ENCODE data around the gene TTC23L.

The TTC23L gene

DNA sequence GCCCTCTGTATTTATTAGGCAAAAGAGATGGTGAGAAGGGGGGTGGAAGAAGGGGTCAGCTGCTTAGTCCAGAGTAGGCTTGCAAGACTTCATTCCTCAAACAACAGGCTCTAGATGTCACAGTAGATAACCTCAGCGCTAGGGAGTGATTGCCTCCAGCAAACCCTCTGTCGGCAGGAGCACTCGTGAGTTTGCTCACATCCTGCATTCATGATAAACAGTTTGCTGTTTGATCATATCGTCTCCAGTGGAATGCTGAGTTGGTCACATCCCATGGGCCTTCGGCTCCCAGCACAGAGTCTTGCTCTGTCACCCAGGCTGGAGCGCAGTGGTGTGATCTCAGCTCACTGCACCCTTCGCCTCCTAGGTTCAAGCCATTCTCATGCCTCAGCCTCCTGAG lies 3.6 kb downstream of the TTC23L start:
- Histone ChIP-seq H2AK5ac (ENCODE audit: low read depth, low read length) (no peak overlapping the region), H3K4me3 (ENCODE audit: low read length in 2 of 2) (no peak overlapping the region), H3K4me1 (ENCODE audit: control insufficient read depth in 2 of 2, insufficient read depth in 1 of 2, low read depth in 1 of 2, low read length in 2 of 2) (peaks cover 0 to 11% of the 10 kb centered on the region in 2 donors), H3K27me3 (ENCODE audit: control insufficient read depth in 3 of 3, insufficient read depth in 3 of 3, low read depth in 1 of 3, low read length in 3 of 3) (no peaks in the 10 kb centered on the region), H3K18ac (ENCODE audit: low read length) (no peak overlapping the region), H3K27ac (replicated peaks; ENCODE audit: low read length) (no peak overlapping the region), H3K36me3 (replicated peaks in 1 of 2; ENCODE audit: control insufficient read depth in 2 of 2, insufficient read depth in 2 of 2, low read length in 2 of 2) (peaks cover 0 to 2% of the 10 kb centered on the region in 2 donors), H3K14ac (ENCODE audit: low read length) (peak overlapping the region; percentile 8), H3K79me1 (ENCODE audit: low read depth, low read length) (no peaks in the 10 kb centered on the region), H4K8ac (ENCODE audit: low read depth, low read length) (no peak overlapping the region), H2BK12ac (ENCODE audit: low read length) (no peak overlapping the region), H2BK15ac (ENCODE audit: low read length) (no peak overlapping the region), H3K9ac (ENCODE audit: low read depth, low read length, poor library complexity) (no peak overlapping the region), H3K4me2 (ENCODE audit: insufficient read depth, low read length, poor library complexity, severe bottlenecking) (no peak overlapping the region), H3K23ac (ENCODE audit: low read depth, low read length, poor library complexity) (no peak overlapping the region), H3K9me3 (replicated peaks in 1 of 2; ENCODE audit: control insufficient read depth in 2 of 2, insufficient read depth in 1 of 2, low read depth in 1 of 2, low read length in 2 of 2) (peaks cover 0 to 18% of the 10 kb centered on the region in 2 donors), H2BK120ac (ENCODE audit: low read depth, low read length) (no peak overlapping the region), H3K4ac (ENCODE audit: low read length) (no peak overlapping the region), H2AFZ (ENCODE audit: low read length) (peak overlapping the region; percentile 13), H2BK5ac (ENCODE audit: low read length) (no peak overlapping the region), H4K91ac (ENCODE audit: low read depth, low read length, poor library complexity) (no peak overlapping the region)
- no CpG with 5 or more reads among the region's 7 CpGs for WGBS, 2 donors (ENCODE audit: extremely low coverage in 2 of 2, insufficient read length in 2 of 2, insufficient replicate concordance in 1 of 2)
- no peak for DNase-seq (ENCODE audit: low spot score)

DNA sequence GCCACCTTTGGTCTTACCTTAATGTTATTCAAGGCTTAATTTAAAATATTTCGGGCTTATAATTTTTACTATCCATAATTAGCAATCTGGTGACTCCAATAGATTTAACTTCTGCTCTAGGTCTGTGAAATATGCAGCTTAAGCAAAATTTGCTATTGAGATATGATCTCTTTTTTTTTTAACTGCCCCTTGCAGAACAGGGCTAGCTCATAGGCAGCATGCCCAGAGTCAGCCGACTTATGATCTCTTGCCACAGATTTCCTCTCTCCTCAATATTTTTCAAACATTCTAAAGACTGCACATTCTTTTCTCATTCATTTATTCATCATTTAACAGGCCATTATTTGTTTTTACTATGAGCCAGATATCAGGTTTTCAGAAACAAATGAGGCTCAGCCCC lies 4.5 kb downstream of the TTC23L start:
- H3K36me3 ChIP-seq (replicated peaks in 1 of 2; ENCODE audit: control insufficient read depth in 2 of 2, insufficient read depth in 2 of 2, low read length in 2 of 2) = peaks cover 0 to 2% of the 10 kb centered on the region in 2 donors
- no CpG with 5 or more reads among the region's 2 CpGs for WGBS, 2 donors (ENCODE audit: extremely low coverage in 2 of 2, insufficient read length in 2 of 2, insufficient replicate concordance in 1 of 2)
- H3K4me3 ChIP-seq (ENCODE audit: low read length in 2 of 2) = no peak overlapping the region
- H3K18ac ChIP-seq (ENCODE audit: low read length) = no peak overlapping the region
- H3K9ac ChIP-seq (ENCODE audit: low read depth, low read length, poor library complexity) = no peak overlapping the region
- H3K27ac ChIP-seq (replicated peaks; ENCODE audit: low read length) = no peak overlapping the region
- no peaks in the 10 kb centered on the region for H3K79me1 ChIP-seq (ENCODE audit: low read depth, low read length)
- H2AFZ ChIP-seq (ENCODE audit: low read length) = no peak overlapping the region
- H3K4me2 ChIP-seq (ENCODE audit: insufficient read depth, low read length, poor library complexity, severe bottlenecking) = no peak overlapping the region
- H3K9me3 ChIP-seq (replicated peaks in 1 of 2; ENCODE audit: control insufficient read depth in 2 of 2, insufficient read depth in 1 of 2, low read depth in 1 of 2, low read length in 2 of 2) = peaks cover under 1 to 20% of the 10 kb centered on the region in 2 donors
- no peak overlapping the region for H2BK5ac ChIP-seq (ENCODE audit: low read length)
- no peak overlapping the region for H3K23ac ChIP-seq (ENCODE audit: low read depth, low read length, poor library complexity)
- H4K8ac ChIP-seq (ENCODE audit: low read depth, low read length) = no peak overlapping the region
- no peak overlapping the region for H2AK5ac ChIP-seq (ENCODE audit: low read depth, low read length)
- H2BK120ac ChIP-seq (ENCODE audit: low read depth, low read length) = no peak overlapping the region
- H3K27me3 ChIP-seq (ENCODE audit: control insufficient read depth in 3 of 3, insufficient read depth in 3 of 3, low read depth in 1 of 3, low read length in 3 of 3) = no peaks in the 10 kb centered on the region
- H2BK15ac ChIP-seq (ENCODE audit: low read length) = no peak overlapping the region
- no peak overlapping the region for H3K14ac ChIP-seq (ENCODE audit: low read length)
- no peak overlapping the region for H3K4ac ChIP-seq (ENCODE audit: low read length)
- no peak overlapping the region for H4K91ac ChIP-seq (ENCODE audit: low read depth, low read length, poor library complexity)
- no peak overlapping the region for H2BK12ac ChIP-seq (ENCODE audit: low read length)
- no peak for DNase-seq (ENCODE audit: low spot score)
- peaks cover 0 to 11% of the 10 kb centered on the region in 2 donors for H3K4me1 ChIP-seq (ENCODE audit: control insufficient read depth in 2 of 2, insufficient read depth in 1 of 2, low read depth in 1 of 2, low read length in 2 of 2)

DNA sequence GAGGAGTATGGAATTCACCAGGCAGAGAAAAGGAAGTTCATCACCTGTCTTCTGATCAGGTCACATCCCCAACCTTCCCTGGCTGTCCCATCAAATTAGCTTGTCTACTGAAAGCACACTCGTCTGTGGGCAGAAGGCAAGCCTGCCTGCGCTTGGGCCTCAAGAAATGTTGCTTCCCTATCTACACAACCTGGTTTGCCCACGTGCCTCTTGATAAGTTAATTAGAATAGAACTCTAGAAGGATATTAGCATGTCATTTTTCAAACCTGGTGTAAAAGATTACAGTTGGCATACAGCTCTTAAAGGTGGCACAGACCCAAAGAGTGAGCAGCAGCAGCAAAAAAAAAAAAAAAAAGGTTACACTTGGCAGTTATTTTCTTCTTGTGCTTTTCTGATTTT lies 5.1 kb downstream of the TTC23L start:
- H3K9me3 ChIP-seq (replicated peaks in 1 of 2; ENCODE audit: control insufficient read depth in 2 of 2, insufficient read depth in 1 of 2, low read depth in 1 of 2, low read length in 2 of 2) = peaks cover 1 to 22% of the 10 kb centered on the region in 2 donors
- no peak overlapping the region for H3K4ac ChIP-seq (ENCODE audit: low read length)
- no peak overlapping the region for H2BK120ac ChIP-seq (ENCODE audit: low read depth, low read length)
- H2BK12ac ChIP-seq (ENCODE audit: low read length) = no peak overlapping the region
- H3K4me1 ChIP-seq (ENCODE audit: control insufficient read depth in 2 of 2, insufficient read depth in 1 of 2, low read depth in 1 of 2, low read length in 2 of 2) = peaks cover 0 to 11% of the 10 kb centered on the region in 2 donors
- H3K79me1 ChIP-seq (ENCODE audit: low read depth, low read length) = no peaks in the 10 kb centered on the region
- no peak overlapping the region for H4K8ac ChIP-seq (ENCODE audit: low read depth, low read length)
- H2BK5ac ChIP-seq (ENCODE audit: low read length) = no peak overlapping the region
- no peak overlapping the region for H4K91ac ChIP-seq (ENCODE audit: low read depth, low read length, poor library complexity)
- H3K14ac ChIP-seq (ENCODE audit: low read length) = no peak overlapping the region
- WGBS, 2 donors (ENCODE audit: extremely low coverage in 2 of 2, insufficient read length in 2 of 2, insufficient replicate concordance in 1 of 2) = no CpG with 5 or more reads among the region's 3 CpGs
- H3K27me3 ChIP-seq (ENCODE audit: control insufficient read depth in 3 of 3, insufficient read depth in 3 of 3, low read depth in 1 of 3, low read length in 3 of 3) = no peaks in the 10 kb centered on the region
- H3K4me2 ChIP-seq (ENCODE audit: insufficient read depth, low read length, poor library complexity, severe bottlenecking) = no peak overlapping the region
- no peak overlapping the region for H2AK5ac ChIP-seq (ENCODE audit: low read depth, low read length)
- no peak for DNase-seq (ENCODE audit: low spot score)
- no peak overlapping the region for H3K27ac ChIP-seq (replicated peaks; ENCODE audit: low read length)
- H2BK15ac ChIP-seq (ENCODE audit: low read length) = no peak overlapping the region
- no peak overlapping the region for H3K4me3 ChIP-seq (ENCODE audit: low read length in 2 of 2)
- H3K23ac ChIP-seq (ENCODE audit: low read depth, low read length, poor library complexity) = no peak overlapping the region
- no peak overlapping the region for H3K9ac ChIP-seq (ENCODE audit: low read depth, low read length, poor library complexity)
- H2AFZ ChIP-seq (ENCODE audit: low read length) = no peak overlapping the region
- peaks cover 0 to 2% of the 10 kb centered on the region in 2 donors for H3K36me3 ChIP-seq (replicated peaks in 1 of 2; ENCODE audit: control insufficient read depth in 2 of 2, insufficient read depth in 2 of 2, low read length in 2 of 2)
- H3K18ac ChIP-seq (ENCODE audit: low read length) = no peak overlapping the region

DNA sequence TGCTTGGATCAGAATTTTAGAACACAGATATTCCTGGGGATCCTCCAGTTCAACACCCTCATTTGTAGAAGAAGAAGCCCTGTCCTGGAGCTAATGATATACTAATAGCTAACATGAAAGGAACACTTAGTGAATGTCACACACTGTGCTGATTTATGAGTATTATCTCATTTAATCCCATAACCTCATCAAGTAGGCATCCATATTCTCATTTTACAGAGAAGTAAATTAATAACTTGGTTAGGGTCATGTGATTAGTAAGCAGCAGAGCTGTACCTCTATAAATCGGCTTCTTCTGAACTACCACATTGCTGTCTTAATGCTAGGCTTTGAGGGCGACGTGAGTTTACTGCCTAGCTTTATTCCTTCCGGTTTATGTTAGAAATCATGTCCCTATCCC lies 6.0 kb downstream of the TTC23L start:
- Histone ChIP-seq H3K4me1 (ENCODE audit: control insufficient read depth in 2 of 2, insufficient read depth in 1 of 2, low read depth in 1 of 2, low read length in 2 of 2) (peaks cover 0 to 7% of the 10 kb centered on the region in 2 donors), H3K27ac (replicated peaks; ENCODE audit: low read length) (no peak overlapping the region), H3K18ac (ENCODE audit: low read length) (no peak overlapping the region), H2BK120ac (ENCODE audit: low read depth, low read length) (no peak overlapping the region), H3K23ac (ENCODE audit: low read depth, low read length, poor library complexity) (no peak overlapping the region), H3K9me3 (replicated peaks in 1 of 2; ENCODE audit: control insufficient read depth in 2 of 2, insufficient read depth in 1 of 2, low read depth in 1 of 2, low read length in 2 of 2) (peaks cover 1 to 22% of the 10 kb centered on the region in 2 donors), H3K79me1 (ENCODE audit: low read depth, low read length) (no peaks in the 10 kb centered on the region), H4K8ac (ENCODE audit: low read depth, low read length) (no peak overlapping the region), H3K4me2 (ENCODE audit: insufficient read depth, low read length, poor library complexity, severe bottlenecking) (no peak overlapping the region), H3K27me3 (ENCODE audit: control insufficient read depth in 3 of 3, insufficient read depth in 3 of 3, low read depth in 1 of 3, low read length in 3 of 3) (no peaks in the 10 kb centered on the region), H2AFZ (ENCODE audit: low read length) (no peak overlapping the region), H3K4ac (ENCODE audit: low read length) (no peak overlapping the region), H3K36me3 (replicated peaks in 1 of 2; ENCODE audit: control insufficient read depth in 2 of 2, insufficient read depth in 2 of 2, low read length in 2 of 2) (peaks cover 0 to 2% of the 10 kb centered on the region in 2 donors), H2BK5ac (ENCODE audit: low read length) (no peak overlapping the region), H3K4me3 (ENCODE audit: low read length in 2 of 2) (no peak overlapping the region), H3K9ac (ENCODE audit: low read depth, low read length, poor library complexity) (no peak overlapping the region), H4K91ac (ENCODE audit: low read depth, low read length, poor library complexity) (no peak overlapping the region), H3K14ac (ENCODE audit: low read length) (no peak overlapping the region), H2BK12ac (ENCODE audit: low read length) (no peak overlapping the region), H2BK15ac (ENCODE audit: low read length) (no peak overlapping the region), H2AK5ac (ENCODE audit: low read depth, low read length) (no peak overlapping the region)
- DNase-seq (ENCODE audit: low spot score) = no peak
- WGBS, 2 donors (ENCODE audit: extremely low coverage in 2 of 2, insufficient read length in 2 of 2, insufficient replicate concordance in 1 of 2) = no CpG with 5 or more reads among the region's 4 CpGs
